Measurements from ENCODE around the gene TRMT10A. TPM values are rescaled to one million over a fixed set of nuclear protein-coding genes. Genes with fewer than 3 reads are reported as not detected.
"Not testable (repeated sequence)": the region's sequence is repeated elsewhere in the genome, so short reads cannot be mapped to it uniquely, and the experiment has no call there.

The TRMT10A gene
- total RNA-seq, 1 donor from 2014 or later, result 3.7 TPM

- Histone ChIP-seq H3K27ac (no peak overlapping the region), H3K27me3 (ENCODE audit: low read depth) (no peaks in the 10 kb centered on the region), H3K4me3 (no peak overlapping the region), H3K9me3 (no peaks in the 10 kb centered on the region), H3K36me3 (peaks cover 31% of the 10 kb centered on the region), H3K4me1 (no peaks in the 10 kb centered on the region)
- no peak for DNase-seq
- intact Hi-C loops (cut with DNase I), result no loop called here
- no peak for TF ChIP-seq CTCF (IDR thresholded peaks at IDR 0.05)
- ATAC-seq, result no peak
These were observed 11.0 kb downstream of the TRMT10A start for GRCh38 chr4:99552872-99553271.

- Histone ChIP-seq H3K4me1 (no peaks in the 10 kb centered on the region), H3K9me3 (no peaks in the 10 kb centered on the region), H3K36me3 (no peaks in the 10 kb centered on the region), H3K27me3 (ENCODE audit: low read depth) (no peaks in the 10 kb centered on the region), H3K4me3 (no peak overlapping the region), H3K27ac (no peak overlapping the region)
- DNase-seq, result no peak
- intact Hi-C loops (cut with DNase I), result no loop called here
- no peak for TF ChIP-seq CTCF (IDR thresholded peaks at IDR 0.05)
- no peak for ATAC-seq
These were observed 23.4 kb downstream of the TRMT10A start for GRCh38 chr4:99540277-99540939.

- no peaks in the 10 kb centered on the region for H3K36me3 ChIP-seq
- no peaks in the 10 kb centered on the region for H3K27me3 ChIP-seq (ENCODE audit: low read depth)
- H3K4me3 ChIP-seq, result no peak overlapping the region
- H3K4me1 ChIP-seq, result no peaks in the 10 kb centered on the region
- intact Hi-C loops (cut with DNase I), result no loop called here
- ATAC-seq (no peak), DNase-seq (no peak)
- H3K9me3 ChIP-seq, result no peaks in the 10 kb centered on the region
- no peak overlapping the region for H3K27ac ChIP-seq
- no peak for TF ChIP-seq CTCF (IDR thresholded peaks at IDR 0.05)
These were observed 26.2 kb downstream of the TRMT10A start for GRCh38 chr4:99537674-99538073.

GRCh38 chr4:99536848-99537247, 27.0 kb downstream of the TRMT10A start:
- Histone ChIP-seq H3K36me3 (no peaks in the 10 kb centered on the region), H3K4me3 (no peak overlapping the region), H3K4me1 (no peaks in the 10 kb centered on the region), H3K9me3 (no peaks in the 10 kb centered on the region), H3K27ac (no peak overlapping the region), H3K27me3 (ENCODE audit: low read depth) (no peaks in the 10 kb centered on the region)
- no peak for TF ChIP-seq CTCF (IDR thresholded peaks at IDR 0.05)
- intact Hi-C loops (cut with DNase I), result no loop called here
- DNase-seq (no peak), ATAC-seq (no peak)

GRCh38 chr4:99536271-99536670, 27.6 kb downstream of the TRMT10A start:
- Histone ChIP-seq H3K27ac (no peak overlapping the region), H3K9me3 (no peaks in the 10 kb centered on the region), H3K36me3 (no peaks in the 10 kb centered on the region), H3K4me3 (no peak overlapping the region), H3K4me1 (no peaks in the 10 kb centered on the region), H3K27me3 (ENCODE audit: low read depth) (no peaks in the 10 kb centered on the region)
- intact Hi-C loops (cut with DNase I), result no loop called here
- TF ChIP-seq CTCF (IDR thresholded peaks at IDR 0.05), result no peak
- DNase-seq (no peak), ATAC-seq (no peak)

GRCh38 chr4:99534699-99535098, 29.1 kb downstream of the TRMT10A start:
- intact Hi-C loops (cut with DNase I); ATAC-seq; H3K4me3 ChIP-seq; H3K9me3 ChIP-seq; DNase-seq; H3K27me3 ChIP-seq (ENCODE audit: low read depth); H3K36me3 ChIP-seq; H3K27ac ChIP-seq; H3K4me1 ChIP-seq: not testable (repeated sequence)

Data from lower lobe of right lung (tissue), 2 donors.